Fibroblast of mammary gland (primary cell): ENCODE results near the gene MRPS24.
"Not testable (repeated sequence)": the region's sequence is repeated elsewhere in the genome, so short reads cannot be mapped to it uniquely, and the experiment has no call there.

Experiments used
- DNase-seq: peaks from one replicate; pipeline ENCODE4 v3.0.0-alpha.2; 2010; ENCODE audit warnings: low read depth
- H3K4me3 ChIP-seq: 2 replicates; pipeline ENCODE4 v1.5.1; 2011; ENCODE audit warnings: low read depth, mild to moderate bottlenecking, low read length, moderate library complexity; ENCODE audit not compliant: control insufficient read depth
- TF ChIP-seq, protein P1 (sequence below): conservative IDR thresholded peaks from 2 replicates; pipeline ENCODE4 v1.5.1; 2011; ENCODE audit warnings: low read depth, low read length, inconsistent platforms; ENCODE audit not compliant: control insufficient read depth, insufficient read depth

The MRPS24 gene

DNA sequence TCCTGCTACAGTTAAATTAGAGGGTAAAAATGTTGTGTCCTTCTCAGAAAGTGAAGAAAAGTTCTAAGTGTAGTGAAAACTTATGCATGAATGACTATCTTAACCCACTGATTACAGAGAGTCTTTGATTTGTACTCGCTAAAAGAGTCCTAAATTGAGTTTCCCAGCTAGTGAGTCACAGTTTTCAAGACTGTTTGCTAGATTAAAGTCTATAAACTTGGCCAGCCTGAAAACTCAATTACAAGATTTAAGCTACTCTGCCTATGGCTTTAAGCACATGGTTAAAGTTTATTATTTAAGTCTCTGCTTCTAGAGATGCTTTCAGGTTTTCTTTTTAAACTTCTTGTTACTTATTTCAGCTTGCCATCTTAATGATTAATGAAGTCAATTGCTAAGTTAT, 44.4 kb downstream of the MRPS24 start:
- DNase-seq = no peak
- TF ChIP-seq, protein P1, sequence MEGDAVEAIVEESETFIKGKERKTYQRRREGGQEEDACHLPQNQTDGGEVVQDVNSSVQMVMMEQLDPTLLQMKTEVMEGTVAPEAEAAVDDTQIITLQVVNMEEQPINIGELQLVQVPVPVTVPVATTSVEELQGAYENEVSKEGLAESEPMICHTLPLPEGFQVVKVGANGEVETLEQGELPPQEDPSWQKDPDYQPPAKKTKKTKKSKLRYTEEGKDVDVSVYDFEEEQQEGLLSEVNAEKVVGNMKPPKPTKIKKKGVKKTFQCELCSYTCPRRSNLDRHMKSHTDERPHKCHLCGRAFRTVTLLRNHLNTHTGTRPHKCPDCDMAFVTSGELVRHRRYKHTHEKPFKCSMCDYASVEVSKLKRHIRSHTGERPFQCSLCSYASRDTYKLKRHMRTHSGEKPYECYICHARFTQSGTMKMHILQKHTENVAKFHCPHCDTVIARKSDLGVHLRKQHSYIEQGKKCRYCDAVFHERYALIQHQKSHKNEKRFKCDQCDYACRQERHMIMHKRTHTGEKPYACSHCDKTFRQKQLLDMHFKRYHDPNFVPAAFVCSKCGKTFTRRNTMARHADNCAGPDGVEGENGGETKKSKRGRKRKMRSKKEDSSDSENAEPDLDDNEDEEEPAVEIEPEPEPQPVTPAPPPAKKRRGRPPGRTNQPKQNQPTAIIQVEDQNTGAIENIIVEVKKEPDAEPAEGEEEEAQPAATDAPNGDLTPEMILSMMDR = no peak
- no peak overlapping the region for H3K4me3 ChIP-seq

DNA sequence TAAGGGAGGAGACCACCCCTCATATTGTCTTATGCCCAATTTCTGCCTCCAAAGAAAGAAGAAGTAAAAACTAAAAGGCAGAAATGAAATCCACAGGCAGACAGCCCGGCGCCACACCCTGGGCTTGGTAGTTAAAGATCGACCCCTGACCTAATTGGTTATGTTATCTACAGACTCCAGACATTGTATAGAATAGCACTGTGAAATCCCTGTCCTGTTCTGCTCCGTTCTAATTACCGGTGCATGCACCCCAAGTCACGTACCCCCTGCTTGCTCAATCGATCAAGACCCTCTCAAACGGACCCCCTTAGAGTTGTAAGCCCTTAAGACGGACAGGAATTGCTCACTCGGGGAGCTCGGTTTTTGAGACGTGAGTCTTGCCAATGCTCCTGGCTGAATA, 44.8 kb downstream of the MRPS24 start:
- DNase-seq, H3K4me3 ChIP-seq: not testable (repeated sequence)

DNA sequence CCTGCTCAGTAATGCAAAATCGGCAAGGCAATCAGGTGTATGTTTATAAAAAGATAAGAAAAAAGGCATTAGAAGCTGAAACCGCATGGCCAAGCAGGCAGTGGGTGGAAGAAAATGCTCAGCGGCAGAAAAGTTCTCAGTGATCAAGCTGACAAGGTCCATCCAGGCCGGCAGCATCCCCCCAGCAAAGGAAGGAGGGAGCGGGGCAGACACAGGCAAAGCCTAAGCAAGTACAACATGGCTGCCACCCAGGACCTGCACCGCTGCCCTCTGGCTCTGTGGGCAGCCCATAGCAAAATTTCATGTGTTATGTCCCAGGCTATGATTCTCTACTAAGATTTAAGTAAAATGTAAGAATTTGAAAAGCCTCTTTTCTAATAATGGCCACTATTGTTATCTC, 45.4 kb downstream of the MRPS24 start:
- DNase-seq = no peak
- TF ChIP-seq, protein P1 = no peak
- H3K4me3 ChIP-seq = no peak overlapping the region

DNA sequence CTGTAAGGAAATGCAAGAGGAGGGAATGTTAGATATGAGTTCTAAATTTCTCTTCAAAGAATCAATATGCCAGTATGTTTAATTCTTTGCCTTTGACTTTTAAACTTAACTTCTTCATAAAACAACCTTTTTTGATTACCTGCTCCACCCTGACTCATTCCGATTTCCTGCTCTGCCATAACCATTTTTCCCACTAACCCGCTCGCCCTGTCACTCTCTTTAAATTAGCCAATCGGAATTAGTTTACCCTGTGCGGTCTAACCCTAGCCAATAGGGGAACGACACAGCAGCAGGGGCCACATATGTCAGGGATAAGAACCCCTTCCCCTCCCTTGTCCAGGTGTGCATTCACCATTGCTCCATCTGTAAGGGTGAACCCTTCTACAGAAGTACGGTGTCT, 45.9 kb downstream of the MRPS24 start:
- DNase-seq, H3K4me3 ChIP-seq: not testable (repeated sequence)
